Ascending aorta (tissue), 2 donors: ENCODE measurements around the gene CLIC3. TPM values are rescaled to one million over a fixed set of nuclear protein-coding genes. Genes with fewer than 3 reads are reported as not detected.

Experiments used
- DNase-seq, 2 donors: peaks; one replicate each; pipeline ENCODE4 v3.0.0-alpha.2; 2019; ENCODE audit warnings: low spot score in 2 of 2
- H3K27ac ChIP-seq, 2 donors: fragments of 200-600 bp; sonication (generic); one replicate each; pipeline ENCODE4 v1.5.1; 2016 to 2017; ENCODE audit warnings: mild to moderate bottlenecking in 1 of 2
- H3K27me3 ChIP-seq: fragments of 200-600 bp; sonication (generic); one replicate; pipeline ENCODE4 v1.5.1; 2017
- H3K36me3 ChIP-seq, 2 donors: fragments of 200-600 bp; sonication (generic); one replicate each; pipeline ENCODE4 v1.5.1; 2016
- H3K4me1 ChIP-seq, 2 donors: fragments of 200-600 bp; sonication (generic); one replicate each; pipeline ENCODE4 v1.5.1; 2016 to 2017; ENCODE audit warnings: mild to moderate bottlenecking in 1 of 2
- H3K4me3 ChIP-seq, 2 donors: fragments of 200-600 bp; sonication (generic); one replicate each; pipeline ENCODE4 v1.5.1; 2016 to 2017; ENCODE audit warnings: mild to moderate bottlenecking in 1 of 2
- H3K9me3 ChIP-seq, 2 donors: fragments of 200-600 bp; sonication (generic); one replicate each; pipeline ENCODE4 v1.5.1; 2016
- intact Hi-C: fragments of 100-400 bp; cut with DNase I; formaldehyde crosslinking; loops from one replicate; pipeline ENCODE4 v1.15.1; 2023
- total RNA-seq: library from RNA; depleted of rRNA; stranded (reverse); fragments of >200 nt; gene quantifications from one replicate; pipeline ENCODE4 v1.1.0, GENCODE V29; 2016
- TF ChIP-seq, protein P1 (sequence below), 3 experiments: fragments of 200-600 bp in 2 of 3; fragments of 450-650 bp in 1 of 3; sonication (generic) in 2 of 3; IDR thresholded peaks; one replicate each; pipeline ENCODE4 v1.5.1; 2016 to 2019; ENCODE audit warnings: antibody characterized with exemption in 3 of 3, mild to moderate bottlenecking in 1 of 3, moderate library complexity in 1 of 3

CLIC3 gene
- total RNA-seq, 1 donor from 2014 or later, result 2.8 TPM

DNA sequence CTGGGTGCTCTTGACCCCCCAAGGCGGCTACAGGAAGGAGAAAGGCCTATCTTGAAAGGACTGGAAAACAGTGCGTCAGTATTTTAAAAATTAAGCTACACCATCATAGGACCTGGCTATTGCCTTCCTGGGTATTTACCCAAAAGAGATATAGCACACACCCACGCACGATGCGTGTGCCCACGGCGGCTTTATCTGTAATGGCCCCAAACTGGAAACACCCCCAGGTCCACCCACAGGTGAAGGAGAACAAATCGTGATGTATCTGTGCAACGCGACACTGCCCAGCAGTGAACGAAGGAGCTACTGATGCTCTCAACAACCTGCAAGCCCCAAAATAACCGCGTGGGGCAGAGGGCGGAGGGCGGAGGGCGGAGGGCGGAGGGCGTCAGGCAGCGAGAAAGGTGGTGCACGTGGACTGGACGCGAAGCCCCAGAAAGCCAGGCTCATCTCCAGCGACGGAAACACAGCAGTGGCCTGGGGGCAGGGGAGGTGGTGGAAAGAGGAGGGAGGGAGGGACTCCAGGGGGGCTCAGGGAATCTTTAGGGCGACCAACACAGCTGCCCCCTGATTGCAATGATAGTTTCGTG, 31.4 kb downstream of the CLIC3 start:
- Histone ChIP-seq H3K4me1 (peaks cover 5 to 14% of the 10 kb centered on the region in 2 donors), H3K36me3 (no peaks in the 10 kb centered on the region), H3K27me3 (no peaks in the 10 kb centered on the region), H3K9me3 (no peaks in the 10 kb centered on the region), H3K27ac (no peak overlapping the region), H3K4me3 (no peak overlapping the region)
- TF ChIP-seq, protein P1, sequence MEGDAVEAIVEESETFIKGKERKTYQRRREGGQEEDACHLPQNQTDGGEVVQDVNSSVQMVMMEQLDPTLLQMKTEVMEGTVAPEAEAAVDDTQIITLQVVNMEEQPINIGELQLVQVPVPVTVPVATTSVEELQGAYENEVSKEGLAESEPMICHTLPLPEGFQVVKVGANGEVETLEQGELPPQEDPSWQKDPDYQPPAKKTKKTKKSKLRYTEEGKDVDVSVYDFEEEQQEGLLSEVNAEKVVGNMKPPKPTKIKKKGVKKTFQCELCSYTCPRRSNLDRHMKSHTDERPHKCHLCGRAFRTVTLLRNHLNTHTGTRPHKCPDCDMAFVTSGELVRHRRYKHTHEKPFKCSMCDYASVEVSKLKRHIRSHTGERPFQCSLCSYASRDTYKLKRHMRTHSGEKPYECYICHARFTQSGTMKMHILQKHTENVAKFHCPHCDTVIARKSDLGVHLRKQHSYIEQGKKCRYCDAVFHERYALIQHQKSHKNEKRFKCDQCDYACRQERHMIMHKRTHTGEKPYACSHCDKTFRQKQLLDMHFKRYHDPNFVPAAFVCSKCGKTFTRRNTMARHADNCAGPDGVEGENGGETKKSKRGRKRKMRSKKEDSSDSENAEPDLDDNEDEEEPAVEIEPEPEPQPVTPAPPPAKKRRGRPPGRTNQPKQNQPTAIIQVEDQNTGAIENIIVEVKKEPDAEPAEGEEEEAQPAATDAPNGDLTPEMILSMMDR (IDR thresholded peaks at IDR 0.05), result no peak
- no peak for DNase-seq
- intact Hi-C loops, result no loop called here

DNA sequence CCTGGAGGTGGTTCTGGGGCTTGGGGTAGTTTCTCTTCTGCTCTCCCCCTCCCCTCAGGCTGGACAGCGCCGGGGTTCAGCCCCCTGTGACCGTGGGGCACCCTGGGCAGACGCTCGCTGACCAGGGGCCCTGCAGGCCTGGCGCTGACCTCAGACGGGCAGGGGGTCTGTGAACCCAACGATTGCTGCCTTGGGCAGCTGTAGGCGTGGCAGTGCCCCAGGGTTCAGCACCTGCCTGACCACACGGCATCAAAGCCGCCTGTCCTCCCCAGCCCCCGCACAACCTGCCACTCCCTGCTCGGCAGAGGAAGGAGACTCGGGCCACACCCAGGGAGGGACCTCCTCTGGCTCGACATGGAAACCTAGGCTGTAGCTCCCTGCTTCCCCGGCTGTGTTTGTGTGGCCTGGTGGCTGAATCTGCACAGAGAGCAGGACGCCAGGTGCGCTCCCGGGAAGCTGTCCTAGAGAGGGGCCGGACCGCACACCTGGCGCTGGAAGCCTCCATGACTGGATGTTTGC, 32.1 kb downstream of the CLIC3 start:
- no peak overlapping the region for H3K4me3 ChIP-seq
- peaks cover 5 to 14% of the 10 kb centered on the region in 2 donors for H3K4me1 ChIP-seq
- no peaks in the 10 kb centered on the region for H3K36me3 ChIP-seq
- intact Hi-C loops, result no loop called here
- H3K9me3 ChIP-seq, result no peaks in the 10 kb centered on the region
- H3K27ac ChIP-seq, result no peak overlapping the region
- no peak for DNase-seq
- TF ChIP-seq, protein P1 (IDR thresholded peaks at IDR 0.05), result no peak
- H3K27me3 ChIP-seq, result no peaks in the 10 kb centered on the region

DNA sequence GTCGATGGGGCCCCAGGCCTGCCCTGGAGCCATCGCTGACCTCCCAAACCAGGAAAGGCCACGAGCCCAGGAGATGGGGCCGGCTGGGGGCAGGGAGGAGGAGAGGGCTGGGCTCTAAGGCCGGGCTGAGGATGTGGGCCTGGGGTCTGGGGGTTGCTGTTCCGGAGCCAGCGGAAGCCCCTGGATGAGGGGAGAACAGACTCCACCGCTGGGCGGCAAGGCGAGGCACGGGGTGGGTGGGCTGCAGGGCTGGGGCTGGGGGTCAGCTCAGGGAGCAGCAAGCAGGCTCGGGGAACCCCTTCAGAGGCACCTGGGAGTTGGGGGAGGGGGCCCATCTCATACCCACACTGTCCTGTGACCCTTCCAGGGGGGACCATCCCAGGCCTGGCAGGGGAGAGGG, 32.6 kb downstream of the CLIC3 start:
- TF ChIP-seq, protein P1 (IDR thresholded peaks at IDR 0.05), result no peak
- Histone ChIP-seq H3K27me3 (no peaks in the 10 kb centered on the region), H3K4me3 (no peak overlapping the region), H3K4me1 (peaks cover 5 to 14% of the 10 kb centered on the region in 2 donors), H3K27ac (no peak overlapping the region), H3K36me3 (no peaks in the 10 kb centered on the region), H3K9me3 (no peaks in the 10 kb centered on the region)
- intact Hi-C loops, result no loop called here
- DNase-seq, result no peak

DNA sequence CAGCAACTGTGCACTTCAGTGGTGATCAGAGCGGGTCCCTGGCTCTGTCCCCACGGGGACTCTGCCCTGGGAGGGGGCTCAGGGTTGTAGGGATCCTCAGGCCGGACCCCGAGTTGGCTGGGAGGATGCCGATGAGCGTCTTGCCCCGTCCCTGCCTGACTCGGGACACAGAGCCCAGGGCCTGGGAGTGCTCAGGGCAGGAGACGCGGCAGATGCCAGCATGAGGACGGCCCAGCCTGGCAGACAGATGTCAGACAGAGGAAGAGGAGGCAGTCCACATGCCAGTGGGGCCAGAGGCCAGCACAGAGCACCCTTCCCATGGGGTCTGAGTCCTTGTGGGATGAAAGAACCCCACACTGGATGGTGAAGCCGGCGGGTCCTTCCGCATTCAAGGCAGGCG, 33.0 kb downstream of the CLIC3 start:
- Histone ChIP-seq H3K9me3 (no peaks in the 10 kb centered on the region), H3K4me3 (no peak overlapping the region), H3K27ac (no peak overlapping the region), H3K36me3 (no peaks in the 10 kb centered on the region), H3K27me3 (no peaks in the 10 kb centered on the region), H3K4me1 (peaks cover 5 to 14% of the 10 kb centered on the region in 2 donors)
- TF ChIP-seq, protein P1 (IDR thresholded peaks at IDR 0.05), result no peak
- intact Hi-C loops, result no loop called here
- DNase-seq, result no peak

DNA sequence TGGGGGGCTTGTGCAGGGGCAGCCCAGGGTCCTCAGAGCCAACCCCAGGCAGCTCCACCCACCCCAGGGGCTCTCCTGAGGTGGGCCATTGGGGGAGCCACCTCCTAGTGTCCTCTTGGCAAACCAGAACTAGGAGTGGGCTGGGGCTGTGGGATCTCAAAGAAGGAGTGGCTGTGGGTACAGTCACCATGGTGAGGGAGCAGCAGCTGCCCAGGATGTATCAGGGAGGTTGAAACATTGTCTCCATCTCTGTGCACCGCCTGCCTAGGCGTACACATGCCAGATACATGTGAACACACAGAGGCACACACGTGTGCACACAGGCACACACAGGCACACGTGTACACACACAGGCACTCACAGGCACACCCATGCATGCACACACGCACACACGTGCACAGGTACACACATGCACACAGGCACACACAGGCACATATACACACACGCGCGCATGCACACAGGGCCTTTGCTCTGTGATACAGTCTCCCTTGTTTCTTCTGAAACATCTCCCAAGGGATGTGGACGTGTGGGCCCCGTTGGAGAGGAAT, 33.6 kb downstream of the CLIC3 start:
- Histone ChIP-seq H3K36me3 (no peaks in the 10 kb centered on the region), H3K27me3 (no peaks in the 10 kb centered on the region), H3K4me1 (peaks cover 5 to 14% of the 10 kb centered on the region in 2 donors), H3K27ac (no peak overlapping the region), H3K9me3 (no peaks in the 10 kb centered on the region), H3K4me3 (no peak overlapping the region)
- DNase-seq, result no peak
- TF ChIP-seq, protein P1 (IDR thresholded peaks at IDR 0.05), result no peak
- intact Hi-C loops, result no loop called here
